Activated T-helper 1 cell treated with anti-CD3 and anti-CD28 coated beads, Interleukin-12 subunit alpha, Interleukin-12 subunit beta, Interleukin-2, Interleukin-4 antibody, amounts not matched to agents 30 ng/mL and 10 ng/mL and 1 ng/mL, durations not matched to agents 14 hours and 24 hours and 36 hours (primary cell): ENCODE results near the gene MPV17L. TPM values are rescaled to one million over a fixed set of nuclear protein-coding genes. Genes with fewer than 3 reads are reported as not detected.
"Not testable (repeated sequence)": the region's sequence is repeated elsewhere in the genome, so short reads cannot be mapped to it uniquely, and the experiment has no call there.

Source experiments
- DNase-seq: peaks from one replicate; pipeline ENCODE4 v3.0.0; 2021; ENCODE audit warnings: low spot score
- H3K27ac Mint-ChIP-seq: one replicate; pipeline ENCODE4 v1.8.0; 2021; ENCODE audit warnings: mild to moderate bottlenecking, mixed read lengths
- H3K27me3 Mint-ChIP-seq: one replicate; pipeline ENCODE4 v1.8.0; 2022; ENCODE audit warnings: mild to moderate bottlenecking, moderate library complexity, mixed read lengths; ENCODE audit not compliant: insufficient read depth
- H3K36me3 Mint-ChIP-seq: one replicate; pipeline ENCODE4 v1.8.0; 2021; ENCODE audit warnings: low read depth, mixed read lengths
- H3K4me1 Mint-ChIP-seq: one replicate; pipeline ENCODE4 v1.8.0; 2021; ENCODE audit warnings: low read depth, mixed read lengths
- H3K4me3 Mint-ChIP-seq: one replicate; pipeline ENCODE4 v1.8.0; 2021; ENCODE audit warnings: mild to moderate bottlenecking, moderate library complexity, mixed read lengths
- H3K9me3 Mint-ChIP-seq: one replicate; pipeline ENCODE4 v1.8.0; 2021; ENCODE audit warnings: mixed read lengths
- intact Hi-C: fragments of 100-400 bp; cut with micrococcal nuclease; formaldehyde crosslinking; loops from one replicate; pipeline ENCODE4 v1.15.1; 2024
- total RNA-seq: library from RNA; stranded (reverse); gene quantifications from 2 replicates; pipeline ENCODE4 v1.2.3, GENCODE V29; 2022

MPV17L gene
- total RNA-seq, 1 donor from 2014 or later, result 0.34 TPM

DNA sequence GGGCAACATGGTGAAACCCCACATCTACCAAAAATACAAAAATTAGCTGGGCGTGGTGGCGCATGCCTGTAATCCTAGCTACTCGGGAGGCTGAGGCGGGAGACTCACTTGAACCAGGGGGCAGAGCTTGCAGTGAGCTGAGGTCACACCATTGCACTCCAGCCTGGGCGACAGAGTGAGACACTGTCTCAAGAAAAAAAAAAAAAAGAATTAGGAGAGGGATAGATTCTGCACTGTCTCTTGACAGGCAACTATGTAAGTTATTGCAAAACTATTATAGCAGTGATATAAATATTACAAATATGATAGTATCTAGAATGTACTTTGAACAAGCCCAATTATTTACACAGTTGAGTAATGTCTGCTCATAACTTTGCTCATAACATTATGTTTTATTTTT, 46.6 kb downstream of the MPV17L start:
- not testable (repeated sequence) for H3K27me3 Mint-ChIP-seq, H3K36me3 Mint-ChIP-seq, H3K4me1 Mint-ChIP-seq, H3K27ac Mint-ChIP-seq, H3K4me3 Mint-ChIP-seq, DNase-seq
- peaks cover 13% of the 10 kb centered on the region for H3K9me3 Mint-ChIP-seq
- intact Hi-C loops, result loop anchor here (5.0 kb wide), 1 partner anchor 35 kb away; no protein-coding TSS in a partner anchor

DNA sequence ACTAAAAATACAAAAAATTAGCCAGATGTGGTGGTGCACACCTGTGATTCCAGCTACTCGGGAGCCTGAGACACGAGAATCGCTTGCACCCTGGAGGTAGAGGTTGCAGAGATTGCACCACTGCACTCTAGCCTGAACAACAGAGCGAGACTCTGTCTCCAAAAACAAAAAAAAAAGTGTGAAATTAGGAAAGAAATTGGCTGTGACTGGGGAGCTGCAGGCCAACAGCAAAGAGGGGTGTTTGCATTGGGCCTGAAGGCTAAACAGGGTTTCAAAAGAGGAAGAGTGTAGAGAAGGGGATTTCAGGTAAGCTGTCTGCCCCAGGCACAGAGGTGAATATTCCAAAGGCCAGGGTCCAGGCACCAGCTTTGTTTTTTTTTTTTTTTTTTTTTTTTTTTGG, 48.2 kb downstream of the MPV17L start:
- no peak for DNase-seq
- H3K4me3 Mint-ChIP-seq, result no peak overlapping the region
- intact Hi-C loops, result loop anchor here (5.0 kb wide), 1 partner anchor 34 kb away; no protein-coding TSS in a partner anchor
- peaks cover 3% of the 10 kb centered on the region for H3K36me3 Mint-ChIP-seq
- H3K4me1 Mint-ChIP-seq, result peaks cover 10% of the 10 kb centered on the region
- no peaks in the 10 kb centered on the region for H3K27me3 Mint-ChIP-seq
- H3K27ac Mint-ChIP-seq, result no peak overlapping the region
- peaks cover 13% of the 10 kb centered on the region for H3K9me3 Mint-ChIP-seq

DNA sequence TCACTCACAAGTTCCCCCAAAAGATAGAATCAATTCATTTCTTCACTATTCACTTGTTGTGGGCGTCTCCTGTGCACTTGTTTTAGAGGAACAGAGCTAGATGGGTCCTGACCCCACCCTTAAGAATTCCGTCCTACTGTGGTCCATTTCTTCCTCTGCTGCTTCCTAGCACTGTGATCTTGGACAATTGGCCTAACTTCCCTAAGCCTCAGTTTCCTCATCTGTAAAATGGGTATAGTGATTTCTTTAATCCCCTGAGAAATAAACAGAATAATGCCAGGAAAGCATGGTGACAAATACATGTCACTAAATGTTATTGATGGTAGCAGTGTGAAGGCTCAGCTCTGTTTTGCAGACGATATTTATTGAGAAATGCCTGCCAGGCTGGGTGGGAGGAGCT, 48.7 kb downstream of the MPV17L start:
- no peak for DNase-seq
- H3K27me3 Mint-ChIP-seq, result no peaks in the 10 kb centered on the region
- intact Hi-C loops, result loop anchor here (5.0 kb wide), 1 partner anchor 33 kb away; no protein-coding TSS in a partner anchor
- peaks cover 3% of the 10 kb centered on the region for H3K36me3 Mint-ChIP-seq
- H3K4me3 Mint-ChIP-seq, result no peak overlapping the region
- H3K27ac Mint-ChIP-seq, result no peak overlapping the region
- peaks cover 10% of the 10 kb centered on the region for H3K4me1 Mint-ChIP-seq
- peaks cover 13% of the 10 kb centered on the region for H3K9me3 Mint-ChIP-seq

DNA sequence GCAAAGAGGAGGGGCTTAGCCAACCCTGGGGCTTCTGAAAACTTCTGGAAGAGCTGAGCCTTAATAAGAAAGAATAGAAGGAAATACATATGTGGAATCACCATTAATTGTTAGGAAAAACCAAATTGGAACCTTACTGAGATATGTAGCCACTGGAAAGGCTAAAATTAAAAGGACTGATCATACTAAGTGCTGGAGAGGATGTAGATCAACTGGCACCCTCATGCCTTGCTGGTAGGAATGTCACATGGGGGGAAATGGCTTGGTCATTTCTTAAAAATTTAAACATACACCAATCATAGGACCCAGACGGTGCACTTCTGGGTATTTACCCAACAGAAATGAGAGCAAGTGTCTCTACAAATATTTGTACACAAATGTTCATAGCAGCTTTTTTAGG, 49.9 kb downstream of the MPV17L start:
- intact Hi-C loops, result no loop called here
- peaks cover 13% of the 10 kb centered on the region for H3K9me3 Mint-ChIP-seq
- peaks cover 10% of the 10 kb centered on the region for H3K4me1 Mint-ChIP-seq
- DNase-seq, result no peak
- no peak overlapping the region for H3K4me3 Mint-ChIP-seq
- no peaks in the 10 kb centered on the region for H3K27me3 Mint-ChIP-seq
- H3K36me3 Mint-ChIP-seq, result peaks cover 3% of the 10 kb centered on the region
- H3K27ac Mint-ChIP-seq, result no peak overlapping the region

DNA sequence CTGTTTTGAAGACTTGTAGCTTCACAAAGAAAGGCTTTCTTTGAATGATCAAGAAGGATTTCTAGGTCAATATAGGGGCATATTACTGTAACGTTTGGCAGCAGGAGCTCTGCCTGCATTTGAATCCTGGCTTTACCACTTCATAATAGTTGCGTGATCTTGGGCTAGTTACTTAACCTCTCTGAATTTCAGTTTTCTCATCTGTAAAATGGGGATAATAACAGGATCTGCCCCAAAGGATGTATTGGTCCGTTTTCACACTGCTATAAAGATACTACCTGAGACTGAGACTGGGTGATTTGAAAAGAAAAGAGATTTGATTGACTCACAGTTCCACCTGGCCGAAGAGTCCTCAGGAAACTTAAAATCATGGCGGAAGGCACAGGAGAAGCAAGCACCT, 51.3 kb downstream of the MPV17L start:
- Mint-ChIP-seq H3K9me3 (peaks cover 13% of the 10 kb centered on the region), H3K36me3 (peaks cover 3% of the 10 kb centered on the region), H3K4me3 (no peak overlapping the region), H3K4me1 (peaks cover 10% of the 10 kb centered on the region), H3K27ac (no peak overlapping the region), H3K27me3 (no peaks in the 10 kb centered on the region)
- DNase-seq, result no peak
- intact Hi-C loops, result no loop called here

DNA sequence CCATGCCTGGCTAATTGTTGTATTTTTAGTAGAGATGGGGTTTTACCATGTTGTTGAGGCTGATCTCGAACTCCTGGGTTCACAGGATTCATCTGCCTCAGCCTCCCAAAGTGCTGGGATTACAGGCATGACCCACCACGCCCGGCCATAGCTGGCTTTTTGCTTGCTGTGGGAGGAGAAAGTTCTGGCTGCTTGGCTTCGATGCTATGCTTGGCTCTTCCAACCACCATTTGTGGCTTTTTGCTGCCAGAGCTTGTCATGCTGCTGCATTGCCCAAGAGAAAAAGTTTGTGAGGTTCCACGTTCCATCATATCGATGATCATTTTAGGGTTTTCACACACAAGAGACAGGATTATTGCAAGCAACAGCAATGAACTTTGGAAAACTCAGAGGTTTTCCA, 55.1 kb downstream of the MPV17L start:
- intact Hi-C loops, result no loop called here
- peaks cover 2% of the 10 kb centered on the region for H3K9me3 Mint-ChIP-seq
- no peak for DNase-seq
- peaks cover 10% of the 10 kb centered on the region for H3K4me1 Mint-ChIP-seq
- H3K27me3 Mint-ChIP-seq, result peaks cover 5% of the 10 kb centered on the region
- peaks cover 3% of the 10 kb centered on the region for H3K36me3 Mint-ChIP-seq
- H3K27ac Mint-ChIP-seq, result no peak overlapping the region
- H3K4me3 Mint-ChIP-seq, result no peak overlapping the region

DNA sequence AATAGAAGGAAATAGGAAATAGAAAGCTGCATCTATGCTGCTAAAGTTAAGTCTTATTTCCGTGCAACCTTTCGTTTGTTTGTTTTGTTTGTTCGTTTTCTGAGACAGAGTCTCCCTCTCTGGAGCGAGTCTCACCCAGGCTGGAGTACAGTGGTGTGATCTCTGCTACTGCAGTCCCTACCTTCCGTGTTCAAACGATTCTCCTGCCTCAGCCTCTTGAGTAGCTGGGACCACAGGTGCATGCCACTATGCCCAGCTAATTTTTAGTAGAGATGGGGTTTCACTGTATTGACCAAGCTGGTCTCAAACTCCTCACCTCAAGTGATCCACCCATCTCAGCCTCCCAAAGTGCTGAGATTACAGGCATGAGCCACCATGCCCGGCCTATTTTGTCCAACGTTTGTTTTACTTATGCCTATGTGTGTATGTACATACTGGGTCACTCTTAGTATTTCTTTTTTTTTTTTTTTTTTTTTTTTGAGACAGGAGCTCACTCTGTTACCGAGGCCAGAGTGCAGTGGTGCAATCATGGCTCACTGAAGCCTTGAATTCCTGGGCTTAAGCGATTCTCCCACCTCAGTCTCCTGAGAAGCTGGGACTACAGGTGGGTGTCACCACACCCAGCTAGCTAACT, 55.7 kb downstream of the MPV17L start:
- intact Hi-C loops, result no loop called here
- Mint-ChIP-seq H3K4me3 (no peak overlapping the region), H3K27ac (no peak overlapping the region), H3K36me3 (peaks cover 3% of the 10 kb centered on the region), H3K9me3 (no peaks in the 10 kb centered on the region), H3K27me3 (peaks cover 5% of the 10 kb centered on the region), H3K4me1 (peaks cover 10% of the 10 kb centered on the region)
- DNase-seq, result no peak

DNA sequence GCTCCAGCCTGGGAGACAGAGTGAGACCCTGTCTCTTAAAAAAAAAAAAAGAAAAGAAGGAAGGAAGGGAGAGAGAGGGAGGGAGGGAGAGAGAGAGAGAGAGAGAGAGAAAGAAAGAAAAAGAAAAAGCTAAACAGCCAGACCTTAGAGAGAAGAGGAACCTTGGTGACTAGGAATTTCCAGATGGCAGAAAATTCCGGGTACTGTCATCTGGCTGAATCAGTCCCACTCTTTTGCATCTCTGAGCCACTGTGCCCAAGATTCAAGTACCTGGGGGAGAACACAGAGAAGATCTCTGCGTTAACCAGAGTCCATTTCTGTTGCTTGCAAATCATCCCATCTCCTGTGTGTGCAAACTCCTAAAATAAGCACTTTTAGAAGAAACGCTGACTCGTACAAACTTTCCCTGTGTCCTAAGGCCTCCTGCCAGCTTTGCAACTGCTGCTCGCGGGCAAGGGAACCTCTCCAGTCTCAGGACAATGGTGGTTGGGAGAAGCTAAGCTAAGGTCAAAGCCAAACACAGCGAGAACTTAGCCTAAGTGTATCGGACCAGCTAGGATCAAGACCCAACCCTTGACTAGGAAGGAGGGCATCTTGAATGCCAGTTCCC, 56.8 kb downstream of the MPV17L start:
- intact Hi-C loops, result no loop called here
- Mint-ChIP-seq H3K27me3 (peaks cover 9% of the 10 kb centered on the region), H3K9me3 (no peaks in the 10 kb centered on the region), H3K27ac (no peak overlapping the region), H3K4me1 (peaks cover under 1% of the 10 kb centered on the region), H3K36me3 (peaks cover 3% of the 10 kb centered on the region), H3K4me3 (no peak overlapping the region)
- DNase-seq, result no peak

DNA sequence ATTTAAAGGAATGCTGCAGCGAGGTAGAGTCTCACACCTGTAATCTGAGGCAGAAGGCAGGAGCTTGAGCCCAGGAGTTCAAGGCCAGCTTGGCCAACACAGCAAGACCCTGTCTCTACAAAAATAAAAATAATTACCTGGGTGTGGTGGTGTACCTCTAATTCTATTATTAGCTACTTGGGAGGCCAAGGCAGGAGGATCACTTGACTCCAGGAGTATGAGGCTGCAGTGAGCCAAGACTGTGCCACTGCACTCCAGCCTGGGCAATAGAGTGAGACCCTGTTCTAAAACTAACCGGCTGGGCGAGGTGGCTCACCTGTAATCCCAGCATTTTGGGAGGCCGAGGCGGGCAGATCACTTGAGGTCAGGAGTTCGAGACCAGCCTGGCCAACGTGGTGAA, 57.7 kb downstream of the MPV17L start:
- H3K27me3 Mint-ChIP-seq, DNase-seq, H3K27ac Mint-ChIP-seq, H3K9me3 Mint-ChIP-seq, H3K4me1 Mint-ChIP-seq, H3K36me3 Mint-ChIP-seq, intact Hi-C loops, H3K4me3 Mint-ChIP-seq: not testable (repeated sequence)

DNA sequence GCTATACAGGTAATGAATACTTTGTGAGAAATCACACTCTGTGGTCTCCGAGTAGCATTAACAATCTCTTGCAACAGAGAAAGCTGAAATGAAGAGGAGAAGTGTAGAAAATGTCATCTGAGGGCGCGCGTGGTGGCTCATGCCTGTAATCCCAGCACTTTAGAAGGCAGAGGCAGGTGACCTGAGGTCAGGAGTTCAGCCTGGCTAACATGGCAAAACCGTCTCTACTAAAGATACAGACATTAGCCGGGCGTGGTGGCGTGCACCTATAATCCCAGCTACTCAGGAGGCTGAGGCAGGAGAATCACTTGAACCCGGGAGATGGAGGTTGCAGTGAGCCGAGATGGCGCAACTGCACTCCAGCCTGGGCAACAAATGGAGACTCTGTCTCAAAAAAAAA, 59.4 kb downstream of the MPV17L start:
- intact Hi-C loops, H3K4me3 Mint-ChIP-seq, H3K27ac Mint-ChIP-seq, H3K36me3 Mint-ChIP-seq, DNase-seq, H3K4me1 Mint-ChIP-seq, H3K27me3 Mint-ChIP-seq, H3K9me3 Mint-ChIP-seq: not testable (repeated sequence)

DNA sequence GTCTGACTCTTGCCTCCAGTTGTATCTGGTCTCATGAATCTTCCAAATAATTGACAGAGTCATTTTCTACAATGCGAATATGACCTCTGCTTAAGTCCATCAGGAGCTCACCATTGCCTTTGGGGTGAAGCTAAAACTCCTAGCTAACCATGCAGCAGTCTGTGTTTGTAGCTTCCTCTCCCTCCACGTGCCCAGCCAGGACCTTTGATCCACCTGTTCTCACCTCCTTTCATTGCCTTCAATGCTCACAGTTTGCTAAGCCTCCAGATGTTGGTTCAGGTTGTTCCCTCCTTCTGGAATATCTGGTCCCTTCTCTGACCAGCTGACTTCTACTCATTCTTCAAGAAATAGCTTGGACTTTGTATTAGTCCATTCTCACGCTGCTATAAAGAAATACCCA, 61.8 kb downstream of the MPV17L start:
- intact Hi-C loops, result no loop called here
- H3K4me3 Mint-ChIP-seq, result no peak overlapping the region
- H3K4me1 Mint-ChIP-seq, result peaks cover 2% of the 10 kb centered on the region
- DNase-seq, result no peak
- peaks cover 10% of the 10 kb centered on the region for H3K27me3 Mint-ChIP-seq
- no peaks in the 10 kb centered on the region for H3K36me3 Mint-ChIP-seq
- no peak overlapping the region for H3K27ac Mint-ChIP-seq
- H3K9me3 Mint-ChIP-seq, result no peaks in the 10 kb centered on the region

DNA sequence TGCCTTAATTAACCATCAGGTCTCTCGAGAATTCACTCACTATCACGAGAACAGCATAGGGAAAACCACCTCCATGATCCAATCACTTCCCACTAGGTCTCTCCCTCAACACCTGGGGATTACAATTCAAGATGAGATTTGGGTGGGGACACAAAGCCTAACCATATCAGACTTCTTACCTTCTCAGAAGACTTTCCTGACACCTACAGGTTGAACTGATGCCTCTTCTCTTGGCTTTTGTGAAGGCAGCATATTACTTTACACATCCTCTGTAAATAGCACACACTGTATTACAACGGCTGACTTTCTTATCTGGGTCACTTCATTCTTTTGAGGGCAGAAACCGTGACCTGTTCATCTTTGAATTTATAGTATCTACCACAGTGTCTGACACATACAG, 62.4 kb downstream of the MPV17L start:
- no peak overlapping the region for H3K4me3 Mint-ChIP-seq
- H3K36me3 Mint-ChIP-seq, result no peaks in the 10 kb centered on the region
- H3K4me1 Mint-ChIP-seq, result peaks cover 6% of the 10 kb centered on the region
- H3K9me3 Mint-ChIP-seq, result no peaks in the 10 kb centered on the region
- peaks cover 10% of the 10 kb centered on the region for H3K27me3 Mint-ChIP-seq
- DNase-seq, result no peak
- no peak overlapping the region for H3K27ac Mint-ChIP-seq
- intact Hi-C loops, result no loop called here

DNA sequence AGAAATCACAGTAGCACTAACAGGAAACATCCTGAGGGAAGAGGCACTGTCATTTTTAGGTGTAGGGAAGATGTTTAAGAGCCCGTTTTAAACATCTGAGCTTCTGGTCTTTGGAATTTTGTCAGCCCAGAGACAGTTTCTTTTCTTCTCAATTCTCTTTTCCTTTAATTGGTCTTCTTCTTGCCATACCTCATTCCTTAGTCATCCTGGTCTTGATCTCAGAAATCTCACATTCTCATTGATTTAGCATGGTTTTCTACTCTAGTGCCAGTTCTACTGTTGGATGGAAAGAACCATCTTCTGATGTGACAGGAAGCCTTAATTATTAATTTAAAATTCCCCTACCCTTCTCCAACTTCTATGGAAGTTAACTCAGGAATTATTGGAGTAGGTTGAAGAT, 64.2 kb downstream of the MPV17L start:
- no peak for DNase-seq
- Mint-ChIP-seq H3K36me3 (no peaks in the 10 kb centered on the region), H3K4me1 (peaks cover 6% of the 10 kb centered on the region), H3K9me3 (no peaks in the 10 kb centered on the region), H3K27me3 (peaks cover 5% of the 10 kb centered on the region), H3K27ac (no peak overlapping the region), H3K4me3 (no peak overlapping the region)
- intact Hi-C loops, result no loop called here

DNA sequence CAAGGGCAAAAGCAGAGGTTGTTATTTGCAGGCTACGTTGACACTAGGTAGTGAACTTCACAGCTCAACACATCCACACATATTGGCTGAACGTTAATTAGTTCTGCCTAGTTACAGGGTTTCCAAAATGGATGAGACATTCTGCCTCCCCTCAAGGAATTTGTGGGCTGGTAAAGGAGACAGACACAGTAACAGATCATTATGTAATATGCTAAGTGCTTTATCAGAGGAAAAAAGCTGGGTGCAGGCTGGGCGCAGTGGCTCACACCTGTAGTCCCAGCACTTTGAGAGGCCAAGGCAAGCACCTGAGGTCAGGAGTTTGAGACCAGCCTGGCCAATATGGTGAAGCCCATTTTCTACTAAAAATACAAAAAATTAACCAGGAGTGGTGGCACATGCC, 65.0 kb downstream of the MPV17L start:
- no peaks in the 10 kb centered on the region for H3K36me3 Mint-ChIP-seq
- peaks cover 6% of the 10 kb centered on the region for H3K4me1 Mint-ChIP-seq
- no peaks in the 10 kb centered on the region for H3K9me3 Mint-ChIP-seq
- intact Hi-C loops, result no loop called here
- no peak overlapping the region for H3K27ac Mint-ChIP-seq
- peaks cover 5% of the 10 kb centered on the region for H3K27me3 Mint-ChIP-seq
- no peak overlapping the region for H3K4me3 Mint-ChIP-seq
- DNase-seq, result no peak
